H1 (cell line): Measurements from ENCODE around the gene CCL26. TPM values are rescaled to one million over a fixed set of nuclear protein-coding genes. Genes with fewer than 3 reads are reported as not detected.

Source experiments
- CTCF ChIA-PET: fragments of 300-600 bp; sonication (Branson Sonifier 250); formaldehyde crosslinking; loops from one replicate; lab custom pipeline; 2021; ENCODE audit not compliant: partially characterized antibody; lab: Charles Lee
- POLR2A ChIA-PET: fragments of 300-600 bp; sonication (Branson Sonifier 250); formaldehyde crosslinking; loops from one replicate; lab custom pipeline; 2021; ENCODE audit warnings: inconsistent platforms; ENCODE audit not compliant: partially characterized antibody; lab: Charles Lee
- DNase-seq, 2 experiments: peaks; one replicate each; pipeline versions ENCODE4 v3.0.0 to v3.0.0-alpha.2; 2010 to 2022; ENCODE audit warnings: low spot score in 2 of 2, low read depth in 1 of 2, mixed read lengths in 1 of 2
- FAIRE-seq: peaks from 2 replicates; lab custom pipeline; 2011; peaks lifted over from hg19 to GRCh38; lab: Jason Lieb, UNC
- H2AFZ ChIP-seq: 2 replicates; pipeline ENCODE4 v1.8.1; 2012; ENCODE audit warnings: low read length, inconsistent platforms
- H2AK5ac ChIP-seq: 2 replicates; pipeline ENCODE4 v1.6.1; 2013; ENCODE audit warnings: low read depth, low read length
- H2BK120ac ChIP-seq: replicated peaks from 2 replicates; pipeline ENCODE3; 2013; ENCODE audit warnings: low read depth, low read length, inconsistent platforms
- H2BK12ac ChIP-seq: 2 replicates; pipeline ENCODE4 v1.6.1; 2013; ENCODE audit warnings: low read depth, low read length
- H2BK15ac ChIP-seq: 2 replicates; pipeline ENCODE4 v1.6.1; 2013; ENCODE audit warnings: low read length
- H2BK20ac ChIP-seq: 2 replicates; pipeline ENCODE4 v1.6.1; 2013; ENCODE audit warnings: low read length
- H2BK5ac ChIP-seq: 2 replicates; pipeline ENCODE4 v1.6.1; 2013; ENCODE audit warnings: low read depth, low read length
- H3K14ac ChIP-seq: 2 replicates; pipeline ENCODE4 v1.6.1; 2013; ENCODE audit warnings: inconsistent platforms; ENCODE audit not compliant: insufficient read length
- H3K18ac ChIP-seq: 2 replicates; pipeline ENCODE4 v1.6.1; 2013; ENCODE audit warnings: low read length; ENCODE audit errors: extremely low read depth
- H3K23ac ChIP-seq: 2 replicates; pipeline ENCODE4 v1.6.1; 2013; ENCODE audit warnings: inconsistent platforms; ENCODE audit not compliant: insufficient read length
- H3K23me2 ChIP-seq: 2 replicates; pipeline ENCODE4 v1.6.1; 2013; ENCODE audit warnings: low read depth, low read length
- H3K27ac ChIP-seq: 2 replicates; pipeline ENCODE4 v1.6.1; 2011; ENCODE audit warnings: low read depth, low read length, inconsistent platforms
- H3K27me3 ChIP-seq, 4 experiments: replicated peaks in 1 of 4; 1 replicate in 1 of 4; 2 replicates in 3 of 4; pipeline versions ENCODE4 v1.6.1 to v1.8.1; 2011 to 2013; ENCODE audit warnings: low read length in 3 of 4, mild to moderate bottlenecking in 3 of 4, inconsistent platforms in 2 of 4, mixed read lengths in 2 of 4, moderate library complexity in 1 of 4; ENCODE audit not compliant: control insufficient read depth in 3 of 4, insufficient read depth in 3 of 4; ENCODE audit errors: extremely low read depth in 1 of 4
- H3K36me3 ChIP-seq, 4 experiments: 2 replicates each; pipeline versions ENCODE4 v1.6.1 to v1.8.1; 2011 to 2013; ENCODE audit warnings: mild to moderate bottlenecking in 4 of 4, low read length in 3 of 4, moderate library complexity in 2 of 4, control low read depth in 1 of 4, inconsistent platforms in 1 of 4; ENCODE audit not compliant: insufficient read depth in 4 of 4, control insufficient read depth in 2 of 4
- H3K4ac ChIP-seq: replicated peaks from 2 replicates; pipeline ENCODE3; 2013; ENCODE audit warnings: low read length, low read depth, mixed read lengths, inconsistent platforms; ENCODE audit not compliant: insufficient read length
- H3K4me1 ChIP-seq, 4 experiments: replicated peaks in 1 of 4; 1 replicate in 1 of 4; 2 replicates in 3 of 4; pipeline versions ENCODE4 v1.6.1 to v1.8.1; 2011 to 2013; ENCODE audit warnings: low read length in 3 of 4, inconsistent platforms in 2 of 4, mixed read lengths in 1 of 4; ENCODE audit not compliant: insufficient read depth in 4 of 4, control insufficient read depth in 3 of 4
- H3K4me2 ChIP-seq, 2 experiments: 2 replicates each; pipeline versions ENCODE4 v1.6.1 to v1.8.1; 2011 to 2013; ENCODE audit warnings: low read depth in 2 of 2, low read length in 2 of 2, control low read depth in 1 of 2, inconsistent platforms in 1 of 2, mild to moderate bottlenecking in 1 of 2; ENCODE audit not compliant: insufficient read depth in 1 of 2
- H3K4me3 ChIP-seq, 4 experiments: fragments of 200-600, 300-600 bp in 1 of 4; sonication (generic), shearing (Covaris generic), sonication (Bioruptor Twin) in 1 of 4; 2 replicates each; pipeline versions ENCODE4 v1.5.1 to v1.8.1; 2011 to 2016; ENCODE audit warnings: low read length in 4 of 4, low read depth in 3 of 4, control low read depth in 2 of 4, inconsistent platforms in 2 of 4, mild to moderate bottlenecking in 2 of 4, mixed read lengths in 1 of 4, moderate library complexity in 1 of 4; ENCODE audit not compliant: insufficient read depth in 2 of 4; ENCODE audit errors: extremely low read depth in 1 of 4
- H3K56ac ChIP-seq: replicated peaks from 2 replicates; pipeline ENCODE3; 2013; ENCODE audit warnings: low read depth, mild to moderate bottlenecking, mixed read lengths, low read length, inconsistent platforms; ENCODE audit not compliant: insufficient read length
- H3K79me1 ChIP-seq: 2 replicates; pipeline ENCODE4 v1.6.1; 2013; ENCODE audit warnings: low read depth, low read length, control low read depth
- H3K79me2 ChIP-seq, 2 experiments: 2 replicates each; pipeline versions ENCODE4 v1.6.1 to v1.8.1; 2012 to 2013; ENCODE audit warnings: low read length in 2 of 2, mild to moderate bottlenecking in 2 of 2, inconsistent platforms in 1 of 2; ENCODE audit not compliant: insufficient read depth in 2 of 2, control insufficient read depth in 1 of 2
- H3K9ac ChIP-seq, 4 experiments: replicated peaks in 1 of 4; 1 replicate in 1 of 4; 2 replicates in 3 of 4; pipeline versions ENCODE4 v1.6.1 to v1.8.1; 2011 to 2013; ENCODE audit warnings: low read depth in 3 of 4, low read length in 3 of 4, control low read depth in 2 of 4, mild to moderate bottlenecking in 2 of 4, moderate library complexity in 2 of 4, inconsistent platforms in 1 of 4; ENCODE audit errors: extremely low read depth in 1 of 4
- H3K9me3 ChIP-seq, 2 experiments: 2 replicates each; pipeline versions ENCODE4 v1.6.1 to v1.8.1; 2012 to 2013; ENCODE audit warnings: mild to moderate bottlenecking in 2 of 2, moderate library complexity in 2 of 2, control low read depth in 1 of 2, inconsistent platforms in 1 of 2, low read depth in 1 of 2, low read length in 1 of 2, mixed read lengths in 1 of 2; ENCODE audit not compliant: insufficient read depth in 2 of 2
- H4K20me1 ChIP-seq, 2 experiments: replicated peaks in 1 of 2; 2 replicates each; pipeline versions ENCODE3 to v1.8.1; 2011 to 2013; ENCODE audit warnings: inconsistent platforms in 2 of 2, low read length in 2 of 2, mild to moderate bottlenecking in 1 of 2; ENCODE audit not compliant: insufficient read depth in 2 of 2, control insufficient read depth in 1 of 2
- H4K5ac ChIP-seq: 2 replicates; pipeline ENCODE4 v1.6.1; 2013; ENCODE audit warnings: low read length, low read depth, mixed read lengths, inconsistent platforms; ENCODE audit not compliant: insufficient read length
- H4K8ac ChIP-seq: 2 replicates; pipeline ENCODE4 v1.8.0; 2013; ENCODE audit warnings: mild to moderate bottlenecking, moderate library complexity, low read length, inconsistent platforms; ENCODE audit not compliant: insufficient read depth; ENCODE audit errors: extremely low read depth
- H4K91ac ChIP-seq: replicated peaks from 2 replicates; pipeline ENCODE3; 2013; ENCODE audit warnings: low read length, mixed read lengths, inconsistent platforms; ENCODE audit not compliant: insufficient read length
- ASH2L ChIP-seq: fragments of 200-600, 300-600 bp; sonication (generic); IDR thresholded peaks from one replicate; pipeline ENCODE4 v1.7.1; 2017; ENCODE audit warnings: low read length
- GABPA ChIP-seq: IDR thresholded peaks from 2 replicates; pipeline ENCODE4 v1.6.1; 2011; ENCODE audit warnings: mild to moderate bottlenecking, low read length, moderate library complexity, borderline replicate concordance; ENCODE audit not compliant: insufficient read depth
- HDAC6 ChIP-seq: IDR thresholded peaks from one replicate; pipeline ENCODE4 v1.7.1; 2012; ENCODE audit warnings: low read depth, mild to moderate bottlenecking, inconsistent platforms, low read length, moderate library complexity
- KDM1A ChIP-seq: fragments of 200-600, 300-600 bp; sonication (generic); IDR thresholded peaks from 2 replicates; pipeline ENCODE4 v1.7.1; 2016; ENCODE audit warnings: mild to moderate bottlenecking, low read length, borderline replicate concordance
- KDM4A ChIP-seq: IDR thresholded peaks from one replicate; pipeline ENCODE4 v1.7.1; 2012; ENCODE audit warnings: low read depth, mild to moderate bottlenecking, moderate library complexity, low read length, inconsistent platforms; ENCODE audit not compliant: severe bottlenecking
- NANOG ChIP-seq: IDR thresholded peaks from 2 replicates; pipeline ENCODE4 v1.6.1; 2011; ENCODE audit warnings: low read length, low read depth, mild to moderate bottlenecking, inconsistent platforms; ENCODE audit not compliant: insufficient read depth, poor library complexity, severe bottlenecking
- NRF1 ChIP-seq: IDR thresholded peaks from 2 replicates; pipeline ENCODE4 v1.6.1; 2011; ENCODE audit warnings: mild to moderate bottlenecking, low read depth, low read length, improper control_type of control experiment
- POLR2A ChIP-seq, 2 experiments: IDR thresholded peaks; 1 replicate in 1 of 2; 2 replicates in 1 of 2; pipeline ENCODE4 v1.6.1; 2011; ENCODE audit warnings: low read depth in 2 of 2, low read length in 2 of 2, mild to moderate bottlenecking in 2 of 2; ENCODE audit errors: control extremely low read depth in 1 of 2
- POU5F1 ChIP-seq: IDR thresholded peaks from 2 replicates; pipeline ENCODE4 v1.6.1; 2011; ENCODE audit warnings: low read depth, mild to moderate bottlenecking, low read length, moderate library complexity
- RAD21 ChIP-seq, 2 experiments: IDR thresholded peaks in 1 of 2; conservative IDR thresholded peaks in 1 of 2; 2 replicates each; pipeline ENCODE4 v1.6.1; 2011; ENCODE audit warnings: low read depth in 2 of 2, low read length in 2 of 2, improper control_type of control experiment in 1 of 2, inconsistent platforms in 1 of 2, mild to moderate bottlenecking in 1 of 2, moderate library complexity in 1 of 2
- RNF2 ChIP-seq: fragments of 200-900, 300-1000 bp; sonication (generic); IDR thresholded peaks from 2 replicates; pipeline ENCODE4 v1.7.1; 2016; ENCODE audit warnings: borderline replicate concordance, low read depth, mild to moderate bottlenecking, antibody characterized with exemption, low read length; ENCODE audit not compliant: poor library complexity, severe bottlenecking; ENCODE audit errors: missing control alignments
- TEAD4 ChIP-seq: IDR thresholded peaks from 2 replicates; pipeline ENCODE4 v1.6.1; 2012; ENCODE audit warnings: low read depth, low read length, inconsistent platforms, mixed read lengths
- WGBS, 2 experiments: shearing (Covaris generic) in 1 of 2; methylation state at CpG; one replicate each; pipeline versions ENCODE4 v1.1.6 to v1.1.7; 2013 to 2015; ENCODE audit warnings: low lambda C conversion rate in 2 of 2, mixed read lengths in 2 of 2, inconsistent platforms in 1 of 2, low coverage in 1 of 2, missing lambda C conversion rate in 1 of 2; ENCODE audit not compliant: insufficient replicate concordance in 2 of 2, insufficient coverage in 1 of 2, insufficient read length in 1 of 2; ENCODE audit errors: extremely low coverage in 1 of 2, missing lambda C conversion rate in 1 of 2; 5-methylcytosine and 5-hydroxymethylcytosine counted together
- polyA plus RNA-seq, 7 experiments: library from polyadenylated mRNA; depleted of rRNA in 3 of 7; stranded (reverse) in 5 of 7; unstranded in 2 of 7; fragments of >200 nt in 5 of 7; fragments of 200-250 nt in 2 of 7; gene quantifications; 1 replicate in 5 of 7; 2 replicates in 1 of 7; 4 replicates in 1 of 7; pipeline versions ENCODE4 v1.2.1 to v1.2.3, GENCODE V29; 2011 to 2013; ENCODE audit warnings: missing spikeins in 2 of 7, mixed read lengths in 2 of 7
- total RNA-seq: library from RNA; stranded (reverse); fragmentation: NEBNext Ultra II Directional; extraction: Animal tissue kit (Norgen Biotek cat#: 25700); gene quantifications from 2 replicates; pipeline ENCODE4 v1.2.1, GENCODE V29; 2021

CCL26 gene
- total and polyA plus RNA-seq, 2 of the 8 experiments (the other 6 are each of a cell fraction or from before 2014, with no cell fraction given): 8.7 to 14.9 TPM

DNA sequence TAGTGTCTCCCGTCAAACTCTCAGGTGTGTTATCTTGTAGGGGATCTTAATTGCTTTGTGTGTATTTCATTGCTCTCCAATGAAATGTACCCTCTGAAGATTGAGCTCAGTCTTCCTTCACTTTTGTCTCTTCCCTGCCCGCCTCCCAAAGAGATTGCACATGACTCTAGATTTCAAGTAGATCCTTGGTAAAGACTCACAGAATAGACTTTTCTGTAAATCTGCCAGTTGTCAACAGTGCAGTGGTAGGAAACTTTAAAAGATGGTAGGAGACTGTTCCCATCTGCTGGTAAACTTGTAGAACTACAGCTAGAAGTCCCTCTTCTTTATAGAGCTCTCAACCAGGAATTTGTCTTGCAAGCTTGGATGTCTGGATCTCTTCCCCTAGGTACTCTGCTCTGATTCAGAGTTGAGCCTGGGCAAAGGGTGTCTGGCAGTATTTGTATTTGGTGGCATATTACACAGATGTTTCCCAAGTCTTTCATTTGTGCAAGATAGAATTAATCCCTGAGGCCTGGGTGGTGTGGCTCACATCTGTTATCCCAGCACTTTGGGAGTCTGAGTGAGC lies 9.6 kb downstream of the CCL26 start:
- H3K23me2 ChIP-seq: no peaks in the 10 kb centered on the region
- no peak overlapping the region for H2AFZ ChIP-seq
- no peak overlapping the region for H2BK120ac ChIP-seq
- H2BK12ac ChIP-seq: no peak overlapping the region
- H3K18ac ChIP-seq: peak overlapping the region; percentile 4
- H2BK15ac ChIP-seq: no peak overlapping the region
- no peak overlapping the region for H3K56ac ChIP-seq
- H3K79me2 ChIP-seq: no peaks in the 10 kb centered on the region
- WGBS, 2 experiments: 55% methylated on average over 2 of the region's 2 CpGs; no CpG with 5 or more reads in 1 of the 2 experiments
- no peak overlapping the region for H2BK5ac ChIP-seq
- H2BK20ac ChIP-seq: peak overlapping the region; percentile 93; the same call in 1 of the 2 replicates
- no peak overlapping the region for H4K91ac ChIP-seq
- no peak for DNase-seq
- H3K23ac ChIP-seq: no peak overlapping the region
- POLR2A ChIA-PET: interaction anchor here (0.8 kb wide), 1 partner anchor 34 kb away, joined by 3 read pairs; no protein-coding TSS in a partner anchor
- no peaks in the 10 kb centered on the region for H3K27me3 ChIP-seq
- no peak overlapping the region for H3K27ac ChIP-seq
- H2AK5ac ChIP-seq: no peak overlapping the region
- CTCF ChIA-PET: interaction anchor here (0.7 to 4.2 kb wide), 40 partner anchors 10 to 258 kb away, joined by 3 to 33 read pairs (median 4); partner anchors contain the start of genes CCL26 and HIP1
- H3K4me3 ChIP-seq: no peak overlapping the region
- H4K8ac ChIP-seq: no peak overlapping the region
- no peak overlapping the region for H3K9ac ChIP-seq
- H3K9me3 ChIP-seq: no peaks in the 10 kb centered on the region
- H3K14ac ChIP-seq: no peak overlapping the region
- FAIRE-seq: peak; percentile 68
- H3K36me3 ChIP-seq: no peaks in the 10 kb centered on the region
- no peak overlapping the region for H3K4me2 ChIP-seq
- H4K20me1 ChIP-seq: no peaks in the 10 kb centered on the region
- H3K79me1 ChIP-seq: no peaks in the 10 kb centered on the region
- H3K4ac ChIP-seq: no peak overlapping the region
- H3K4me1 ChIP-seq: no peaks in the 10 kb centered on the region
- no peak overlapping the region for H4K5ac ChIP-seq
- no peak for TF ChIP-seq RNF2
- TF ChIP-seq TEAD4: 0 out of 2 replicates have a peak, but pooled peaks have one; percentile 20
- no peak for TF ChIP-seq HDAC6
- no peak for TF ChIP-seq KDM1A
- TF ChIP-seq GABPA: no peak
- no peak for TF ChIP-seq NANOG
- peak; percentile 87 to 92 for TF ChIP-seq RAD21 (IDR thresholded peaks at IDR 0.05 in 1 of 2, conservative IDR thresholded peaks at IDR 0.05 in 1 of 2; ENCODE audit: low read depth in 2 of 2, low read length in 2 of 2)
- no peak for TF ChIP-seq POU5F1
- TF ChIP-seq NRF1: no peak
- no peak for TF ChIP-seq POLR2A (IDR thresholded peaks at IDR 0.05; ENCODE audit: control extremely low read depth in 1 of 2, low read depth in 2 of 2, low read length in 2 of 2)
- no peak for TF ChIP-seq KDM4A
- no peak for TF ChIP-seq ASH2L
